WTC11 (cell line): ENCODE measurements around the gene CDYL. TPM values are rescaled to one million over a fixed set of nuclear protein-coding genes. Genes with fewer than 3 reads are reported as not detected.

ENCODE experiments used
- ATAC-seq: fragments of 200-7000 bp; cut with Tn5 transposase; 2 replicates; pipeline ENCODE4 v1.10.0; 2021; ENCODE audit warnings: mild to moderate bottlenecking, moderate library complexity
- CTCF ChIA-PET: fragments of 300-600 bp; sonication (Branson Sonifier 250); formaldehyde crosslinking; loops from one replicate; lab custom pipeline; 2021; ENCODE audit warnings: antibody characterized with exemption; lab: Charles Lee
- POLR2A ChIA-PET: fragments of 350-600 bp; sonication (Branson Sonifier 250); formaldehyde crosslinking; loops from one replicate; lab custom pipeline; 2021; ENCODE audit warnings: antibody characterized with exemption; lab: Charles Lee
- DNase-seq: peaks from one replicate; pipeline ENCODE4 v3.0.0; 2021; ENCODE audit warnings: low spot score
- H3K27ac Mint-ChIP-seq: 2 replicates; pipeline ENCODE4 v1.8.0; 2021; ENCODE audit warnings: mixed read lengths
- H3K27me3 Mint-ChIP-seq: 2 replicates; pipeline ENCODE4 v1.8.0; 2021; ENCODE audit warnings: low read depth, mild to moderate bottlenecking, moderate library complexity, mixed read lengths
- H3K36me3 Mint-ChIP-seq: 2 replicates; pipeline ENCODE4 v1.8.0; 2021; ENCODE audit warnings: mixed read lengths
- H3K4me1 Mint-ChIP-seq: 2 replicates; pipeline ENCODE4 v1.8.0; 2022; ENCODE audit warnings: mixed read lengths
- H3K4me3 Mint-ChIP-seq: 2 replicates; pipeline ENCODE4 v1.8.0; 2021; ENCODE audit warnings: mild to moderate bottlenecking, moderate library complexity, mixed read lengths
- H3K9me3 Mint-ChIP-seq: 2 replicates; pipeline ENCODE4 v1.8.0; 2021; ENCODE audit warnings: mixed read lengths
- ATF1 ChIP-seq: sonication (generic); formaldehyde crosslinking; IDR thresholded peaks from 2 replicates; pipeline ENCODE4 v1.8.1; 2023; ENCODE audit warnings: mild to moderate bottlenecking, moderate library complexity, missing genetic modification reagents
- CDX4 ChIP-seq: fragments of 250-450 bp; sonication (Bioruptor Pico); IDR thresholded peaks from 2 replicates; pipeline ENCODE4 v1.9.0; 2021; ENCODE audit warnings: moderate library complexity, mild to moderate bottlenecking, inconsistent platforms, borderline replicate concordance
- CREB1 ChIP-seq: sonication (generic); formaldehyde crosslinking; IDR thresholded peaks from 2 replicates; pipeline ENCODE4 v1.8.0; 2023; ENCODE audit warnings: mild to moderate bottlenecking, missing genetic modification reagents
- CTCF ChIP-seq: fragments of 200-600 bp; IDR thresholded peaks from 2 replicates; pipeline ENCODE4 v1.8.0; 2022; ENCODE audit warnings: antibody characterized with exemption
- E2F1 ChIP-seq: sonication (generic); formaldehyde crosslinking; IDR thresholded peaks from 2 replicates; pipeline ENCODE4 v1.8.0; 2022; ENCODE audit warnings: mild to moderate bottlenecking, missing genetic modification reagents
- E2F5 ChIP-seq: sonication (generic); formaldehyde crosslinking; IDR thresholded peaks from 2 replicates; pipeline ENCODE4 v1.8.1; 2022; ENCODE audit warnings: mild to moderate bottlenecking, moderate library complexity, missing genetic modification reagents
- ESRRA ChIP-seq: sonication (generic); formaldehyde crosslinking; IDR thresholded peaks from 2 replicates; pipeline ENCODE4 v1.8.1; 2022; ENCODE audit warnings: mild to moderate bottlenecking, missing genetic modification reagents, borderline replicate concordance
- ETV6 ChIP-seq: sonication (generic); formaldehyde crosslinking; IDR thresholded peaks from 2 replicates; pipeline ENCODE4 v1.8.1; 2022; ENCODE audit warnings: mild to moderate bottlenecking, missing genetic modification reagents
- FOXK1 ChIP-seq: sonication (generic); formaldehyde crosslinking; IDR thresholded peaks from 2 replicates; pipeline ENCODE4 v1.8.0; 2022; ENCODE audit warnings: mild to moderate bottlenecking, moderate library complexity, missing genetic modification reagents
- GTF2I ChIP-seq: fragments of 250-450 bp; sonication (Bioruptor Pico); conservative IDR thresholded peaks from 2 replicates; pipeline ENCODE4 v1.4.0; 2021; ENCODE audit warnings: mild to moderate bottlenecking
- HMGA2 ChIP-seq: fragments of 250-450 bp; sonication (Bioruptor Pico); IDR thresholded peaks from 2 replicates; pipeline ENCODE4 v1.4.0; 2021; ENCODE audit warnings: mild to moderate bottlenecking, moderate library complexity
- IRF1 ChIP-seq: sonication (generic); formaldehyde crosslinking; IDR thresholded peaks from 2 replicates; pipeline ENCODE4 v1.8.0; 2023; ENCODE audit warnings: missing genetic modification reagents
- MYBL2 ChIP-seq: sonication (generic); formaldehyde crosslinking; IDR thresholded peaks from 2 replicates; pipeline ENCODE4 v1.8.1; 2023; ENCODE audit warnings: mild to moderate bottlenecking, moderate library complexity, missing genetic modification reagents
- NFATC4 ChIP-seq: fragments of 250-450 bp; sonication (Bioruptor Pico); IDR thresholded peaks from 2 replicates; pipeline ENCODE4 v1.9.0; 2021; ENCODE audit warnings: mild to moderate bottlenecking
- NFE2L1 ChIP-seq: sonication (generic); formaldehyde crosslinking; IDR thresholded peaks from 2 replicates; pipeline ENCODE4 v1.8.1; 2023; ENCODE audit warnings: missing genetic modification reagents
- NR2C2 ChIP-seq: sonication (generic); formaldehyde crosslinking; IDR thresholded peaks from 2 replicates; pipeline ENCODE4 v1.8.0; 2022; ENCODE audit warnings: mild to moderate bottlenecking, missing genetic modification reagents
- NR3C1 ChIP-seq: sonication (generic); formaldehyde crosslinking; conservative IDR thresholded peaks from 2 replicates; pipeline ENCODE4 v1.8.1; 2023; ENCODE audit warnings: low read depth, mild to moderate bottlenecking, missing genetic modification reagents
- OVOL2 ChIP-seq: fragments of 250-450 bp; sonication (Bioruptor Pico); IDR thresholded peaks from 2 replicates; pipeline ENCODE4 v1.9.0; 2021; ENCODE audit warnings: mild to moderate bottlenecking, borderline replicate concordance
- RORB ChIP-seq: fragments of 250-450 bp; sonication (Bioruptor Pico); IDR thresholded peaks from 2 replicates; pipeline ENCODE4 v1.9.0; 2021; ENCODE audit warnings: mild to moderate bottlenecking
- SMAD4 ChIP-seq: sonication (generic); formaldehyde crosslinking; IDR thresholded peaks from 2 replicates; pipeline ENCODE4 v1.8.0; 2022; ENCODE audit warnings: mild to moderate bottlenecking, missing genetic modification reagents
- TCF7 ChIP-seq: sonication (generic); formaldehyde crosslinking; IDR thresholded peaks from 2 replicates; pipeline ENCODE4 v1.8.0; 2022; ENCODE audit warnings: mild to moderate bottlenecking, low read depth, missing genetic modification reagents, moderate library complexity
- TEAD1 ChIP-seq: sonication (generic); formaldehyde crosslinking; IDR thresholded peaks from 2 replicates; pipeline ENCODE4 v1.8.0; 2022; ENCODE audit warnings: mild to moderate bottlenecking, missing genetic modification reagents
- ZBTB21 ChIP-seq: sonication (generic); formaldehyde crosslinking; IDR thresholded peaks from 2 replicates; pipeline ENCODE4 v1.8.1; 2023; ENCODE audit warnings: mild to moderate bottlenecking, missing genetic modification reagents, borderline replicate concordance
- ZNF121 ChIP-seq: sonication (generic); formaldehyde crosslinking; IDR thresholded peaks from 2 replicates; pipeline ENCODE4 v1.8.0; 2023; ENCODE audit warnings: missing genetic modification reagents
- ZNF138 ChIP-seq: sonication (generic); formaldehyde crosslinking; conservative IDR thresholded peaks from 2 replicates; pipeline ENCODE4 v1.8.1; 2022; ENCODE audit warnings: mild to moderate bottlenecking, moderate library complexity, missing genetic modification reagents
- ZNF232 ChIP-seq: sonication (generic); formaldehyde crosslinking; IDR thresholded peaks from 2 replicates; pipeline ENCODE4 v1.8.0; 2022; ENCODE audit warnings: mild to moderate bottlenecking, missing genetic modification reagents
- ZNF317 ChIP-seq: sonication (generic); formaldehyde crosslinking; IDR thresholded peaks from 2 replicates; pipeline ENCODE4 v1.8.1; 2023; ENCODE audit warnings: low read depth, mild to moderate bottlenecking, moderate library complexity, missing genetic modification reagents, borderline replicate concordance
- ZNF396 ChIP-seq: fragments of 250-450 bp; sonication (Bioruptor Pico); IDR thresholded peaks from 2 replicates; pipeline ENCODE4 v1.8.0; 2021; ENCODE audit warnings: mild to moderate bottlenecking, moderate library complexity, borderline replicate concordance
- ZNF416 ChIP-seq: fragments of 250-450 bp; sonication (Bioruptor Pico); IDR thresholded peaks from 2 replicates; pipeline ENCODE4 v1.9.0; 2021; ENCODE audit warnings: mild to moderate bottlenecking, inconsistent platforms
- ZNF425 ChIP-seq: fragments of 250-450 bp; sonication (Bioruptor Pico); conservative IDR thresholded peaks from 2 replicates; pipeline ENCODE4 v1.9.0; 2021; ENCODE audit warnings: mild to moderate bottlenecking
- total RNA-seq: library from RNA; stranded (reverse); gene quantifications from 3 replicates; pipeline ENCODE4 v1.2.3, GENCODE V29; 2021

CDYL gene
- total RNA-seq, 1 experiment from 2014 or later = 92.0 TPM

GRCh38 chr6:4870821-4871494, 94.8 kb downstream of the CDYL start (continued):
- TF ChIP-seq ZNF121 (CRISPR knock-in tag) (no peak), RORB (CRISPR knock-in tag) (no peak), ZBTB21 (CRISPR knock-in tag) (no peak), ESRRA (no peak), HMGA2 (CRISPR knock-in tag) (no peak), CTCF (no peak)

GRCh38 chr6:4871825-4872224, 95.6 kb downstream of the CDYL start:
- ATAC-seq = no peak
- H3K4me3 Mint-ChIP-seq = no peak overlapping the region
- no peak for TF ChIP-seq ATF1 (CRISPR knock-in tag)
- no peak for TF ChIP-seq TEAD1 (CRISPR knock-in tag)
- no peak for TF ChIP-seq ZNF396
- TF ChIP-seq RORB (CRISPR knock-in tag) = no peak
- no peak for TF ChIP-seq GTF2I
- TF ChIP-seq CDX4 = no peak
- TF ChIP-seq ZNF317 (CRISPR knock-in tag) = no peak
- no peak for TF ChIP-seq ZNF232
- TF ChIP-seq NR2C2 (CRISPR knock-in tag) = no peak
- no peak for TF ChIP-seq TCF7
- TF ChIP-seq ETV6 (CRISPR knock-in tag) = no peak
- no peak for TF ChIP-seq NR3C1 (CRISPR knock-in tag)
- TF ChIP-seq SMAD4 (CRISPR knock-in tag) = no peak
- no peak for TF ChIP-seq MYBL2 (CRISPR knock-in tag)
- no peak for TF ChIP-seq E2F5
- no peak for TF ChIP-seq IRF1 (CRISPR knock-in tag)
- POLR2A ChIA-PET = no interaction called here
- CTCF ChIA-PET = interaction anchor here (1.2 to 1.5 kb wide), 2 partner anchors 14 to 67 kb away, joined by 3 read pairs; no protein-coding TSS in a partner anchor
- H3K27me3 Mint-ChIP-seq = no peaks in the 10 kb centered on the region
- H3K9me3 Mint-ChIP-seq = no peaks in the 10 kb centered on the region
- no peaks in the 10 kb centered on the region for H3K36me3 Mint-ChIP-seq
- H3K27ac Mint-ChIP-seq = peak overlapping the region; percentile 77
- no peak for DNase-seq
- H3K4me1 Mint-ChIP-seq = peaks cover 49% of the 10 kb centered on the region

GRCh38 chr6:4872841-4873240, 96.6 kb downstream of the CDYL start:
- no peak overlapping the region for H3K4me3 Mint-ChIP-seq
- H3K27ac Mint-ChIP-seq = no peak overlapping the region
- no peak for ATAC-seq
- H3K36me3 Mint-ChIP-seq = no peaks in the 10 kb centered on the region
- POLR2A ChIA-PET = no interaction called here
- H3K27me3 Mint-ChIP-seq = no peaks in the 10 kb centered on the region
- DNase-seq = no peak
- CTCF ChIA-PET = interaction anchor here (1.5 kb wide), 1 partner anchor 68 kb away, joined by 3 read pairs; no protein-coding TSS in a partner anchor
- H3K9me3 Mint-ChIP-seq = no peaks in the 10 kb centered on the region
- H3K4me1 Mint-ChIP-seq = peaks cover 41% of the 10 kb centered on the region
- TF ChIP-seq NFE2L1 (CRISPR knock-in tag) (no peak), ZNF416 (CRISPR knock-in tag) (no peak), ETV6 (CRISPR knock-in tag) (no peak), HMGA2 (CRISPR knock-in tag) (no peak), FOXK1 (CRISPR knock-in tag) (no peak), NFATC4 (no peak), ZNF425 (no peak), E2F1 (no peak), ZNF138 (CRISPR knock-in tag) (no peak), CREB1 (CRISPR knock-in tag) (no peak), OVOL2 (CRISPR knock-in tag) (no peak)
